ENCODE results near the gene PARP16. TPM values are rescaled to one million over a fixed set of nuclear protein-coding genes. Genes with fewer than 3 reads are reported as not detected.

Gene PARP16
- total RNA-seq, 5 donors from 2014 or later (not counting 1 experiment from before 2014, with no cell fraction given): 16.2 to 23.3 (median 18.5) TPM

DNA sequence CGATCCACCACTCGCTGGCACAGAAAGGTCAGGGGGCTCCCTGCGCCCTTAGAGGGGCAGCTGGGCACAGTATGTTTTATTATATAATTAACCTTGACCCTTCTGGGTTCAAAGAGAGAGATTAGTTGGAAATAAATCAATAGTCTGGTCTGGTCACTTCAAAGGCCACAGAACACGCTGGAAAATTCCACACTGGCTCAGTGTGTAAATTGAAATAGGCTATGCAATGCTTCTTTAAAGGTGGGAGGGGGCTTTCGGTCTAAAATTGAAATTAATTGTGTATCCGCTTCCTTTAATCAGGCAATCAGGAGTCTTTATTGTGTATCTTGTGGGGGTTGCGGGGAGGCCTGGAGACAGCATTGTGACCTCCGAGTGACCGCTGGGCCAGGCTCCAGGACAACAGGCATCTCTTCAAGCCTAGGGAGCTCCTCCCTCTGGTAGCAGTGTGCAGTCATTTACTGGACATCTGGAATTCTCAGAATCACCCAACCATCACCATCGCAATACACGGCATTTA is 25.8 kb upstream of the PARP16 start:
- peaks cover 4 to 7% of the 10 kb centered on the region in 2 donors for H3K27me3 Mint-ChIP-seq
- no peaks in the 10 kb centered on the region for H3K36me3 Mint-ChIP-seq
- no peak overlapping the region for H3K4me3 Mint-ChIP-seq
- 88% methylated on average over 6 of the region's 11 CpGs for WGBS (ENCODE audit: insufficient coverage)
- Histone ChIP-seq H3K27me3 (replicated peaks in 1 of 2; ENCODE audit: control insufficient read depth in 2 of 2, extremely low read depth in 1 of 2, insufficient read depth in 2 of 2, low read length in 1 of 2) (peaks cover 0 to 27% of the 10 kb centered on the region in 2 experiments), H3K27ac (ENCODE audit: low read length) (no peak overlapping the region), H3K36me3 (ENCODE audit: control insufficient read depth in 2 of 2, extremely low read depth in 1 of 2, insufficient read depth in 1 of 2, low read length in 1 of 2) (no peaks in the 10 kb centered on the region), H3K4me3 (ENCODE audit: control insufficient read depth in 1 of 2, extremely low read depth in 1 of 2, low read length in 1 of 2) (no peak overlapping the region), H3K4me1 (ENCODE audit: control insufficient read depth in 1 of 2, extremely low read depth in 1 of 2, insufficient read depth in 2 of 2, low read length in 2 of 2) (no peaks in the 10 kb centered on the region), H3K9me3 (no peaks in the 10 kb centered on the region)
- no peaks in the 10 kb centered on the region for H3K9me3 Mint-ChIP-seq
- CTCF ChIA-PET: interaction anchor here in 1 of 2 donors (1.0 kb wide), 1 partner anchor 25 kb away, joined by 5 read pairs; no protein-coding TSS in a partner anchor
- no peaks in the 10 kb centered on the region for H3K4me1 Mint-ChIP-seq
- no peak overlapping the region for H3K27ac Mint-ChIP-seq
- DNase-seq (no peak), ATAC-seq (replicated peaks in 1 of 4) (no peak)
- POLR2A ChIA-PET: no interaction called here

DNA sequence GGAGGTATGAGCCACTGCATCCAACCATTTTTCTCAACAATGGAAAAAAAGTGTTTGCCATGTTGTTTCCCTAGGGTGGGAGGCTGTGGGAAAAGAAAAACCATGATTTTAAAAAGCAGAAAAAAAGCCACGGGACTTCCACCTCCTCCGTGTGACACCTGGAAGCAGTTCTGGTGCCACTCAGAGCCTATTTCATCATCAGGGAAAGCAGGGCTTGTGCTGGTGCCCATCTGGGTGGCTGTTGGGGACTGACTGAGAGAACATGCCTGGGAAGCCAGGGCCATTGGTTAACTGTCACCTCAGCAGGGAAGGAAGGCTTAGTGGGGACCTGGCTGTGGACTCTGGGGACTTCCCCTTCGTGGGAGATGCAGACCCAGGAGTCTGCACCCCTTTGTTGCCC is 25.1 kb upstream of the PARP16 start:
- Mint-ChIP-seq H3K4me1 (no peaks in the 10 kb centered on the region), H3K27ac (no peak overlapping the region), H3K27me3 (peaks cover 4 to 7% of the 10 kb centered on the region in 2 donors), H3K9me3 (no peaks in the 10 kb centered on the region), H3K36me3 (no peaks in the 10 kb centered on the region), H3K4me3 (no peak overlapping the region)
- ATAC-seq (replicated peaks in 1 of 4) (no peak), DNase-seq (no peak)
- WGBS (ENCODE audit: insufficient coverage): 31% methylated on average over 2 of the region's 3 CpGs
- Histone ChIP-seq H3K27me3 (replicated peaks in 1 of 2; ENCODE audit: control insufficient read depth in 2 of 2, extremely low read depth in 1 of 2, insufficient read depth in 2 of 2, low read length in 1 of 2) (peaks cover 0 to 27% of the 10 kb centered on the region in 2 experiments), H3K36me3 (ENCODE audit: control insufficient read depth in 2 of 2, extremely low read depth in 1 of 2, insufficient read depth in 1 of 2, low read length in 1 of 2) (no peaks in the 10 kb centered on the region), H3K4me1 (ENCODE audit: control insufficient read depth in 1 of 2, extremely low read depth in 1 of 2, insufficient read depth in 2 of 2, low read length in 2 of 2) (no peaks in the 10 kb centered on the region), H3K27ac (ENCODE audit: low read length) (no peak overlapping the region), H3K9me3 (no peaks in the 10 kb centered on the region), H3K4me3 (ENCODE audit: control insufficient read depth in 1 of 2, extremely low read depth in 1 of 2, low read length in 1 of 2) (no peak overlapping the region)
- ChIA-PET POLR2A (no interaction called here), CTCF (no interaction called here)

DNA sequence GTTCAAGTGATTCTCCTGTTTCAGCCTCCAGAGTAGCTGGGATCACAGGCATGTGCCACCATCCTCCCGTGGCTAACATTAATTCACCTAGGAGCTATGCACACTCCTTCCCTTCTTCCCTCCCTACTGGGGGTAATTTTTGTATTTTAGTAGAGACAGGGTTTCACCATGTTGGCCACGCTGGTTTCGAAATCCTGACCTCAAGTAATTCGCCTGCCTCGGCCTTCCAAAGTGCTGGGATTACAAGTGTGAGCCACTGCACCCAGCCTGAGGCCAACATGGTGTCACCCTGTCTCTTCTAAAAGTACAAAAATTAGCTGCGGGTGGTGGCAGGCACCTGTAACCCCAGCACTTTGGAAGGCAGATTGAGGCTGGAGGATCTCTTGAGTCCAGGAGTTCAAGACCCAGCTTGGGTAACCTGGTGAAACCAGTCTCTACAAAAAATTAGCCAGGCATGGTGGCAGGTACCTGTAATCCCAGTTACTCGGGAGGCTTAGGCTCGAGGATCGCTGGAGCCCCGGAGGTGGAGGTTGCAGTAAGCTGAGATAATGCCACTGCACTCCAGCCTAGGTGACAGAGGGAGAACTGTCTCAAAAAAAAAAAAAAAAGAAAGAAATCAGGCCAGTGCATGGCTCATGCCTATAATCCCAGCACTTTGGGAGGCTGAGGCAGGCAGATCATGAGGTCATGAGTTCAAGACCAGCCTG is 23.9 kb upstream of the PARP16 start:
- H3K36me3 Mint-ChIP-seq: no peaks in the 10 kb centered on the region
- Histone ChIP-seq H3K9me3 (no peaks in the 10 kb centered on the region), H3K4me1 (ENCODE audit: control insufficient read depth in 1 of 2, extremely low read depth in 1 of 2, insufficient read depth in 2 of 2, low read length in 2 of 2) (peaks cover 0 to under 1% of the 10 kb centered on the region in 2 experiments), H3K27ac (ENCODE audit: low read length) (no peak overlapping the region), H3K36me3 (ENCODE audit: control insufficient read depth in 2 of 2, extremely low read depth in 1 of 2, insufficient read depth in 1 of 2, low read length in 1 of 2) (no peaks in the 10 kb centered on the region), H3K4me3 (ENCODE audit: control insufficient read depth in 1 of 2, extremely low read depth in 1 of 2, low read length in 1 of 2) (no peak overlapping the region), H3K27me3 (replicated peaks in 1 of 2; ENCODE audit: control insufficient read depth in 2 of 2, extremely low read depth in 1 of 2, insufficient read depth in 2 of 2, low read length in 1 of 2) (peaks cover 0 to 20% of the 10 kb centered on the region in 2 experiments)
- 90% methylated on average over 5 of the region's 10 CpGs for WGBS (ENCODE audit: insufficient coverage)
- DNase-seq (no peak), ATAC-seq (replicated peaks in 1 of 4) (no peak)
- ChIA-PET CTCF (interaction anchor here (0.6 to 1.0 kb wide), 2 partner anchors 8 to 326 kb away, joined by 3 to 5 read pairs; no protein-coding TSS in a partner anchor), POLR2A (interaction anchor here in 1 of 2 donors (0.6 kb wide), 1 partner anchor 13 kb away, joined by 4 read pairs; no protein-coding TSS in a partner anchor)
- peaks cover 4 to 7% of the 10 kb centered on the region in 2 donors for H3K27me3 Mint-ChIP-seq
- H3K9me3 Mint-ChIP-seq: no peaks in the 10 kb centered on the region
- no peak overlapping the region for H3K27ac Mint-ChIP-seq
- no peak overlapping the region for H3K4me3 Mint-ChIP-seq
- peaks cover 4 to 7% (median 6%) of the 10 kb centered on the region in 3 donors for H3K4me1 Mint-ChIP-seq

DNA sequence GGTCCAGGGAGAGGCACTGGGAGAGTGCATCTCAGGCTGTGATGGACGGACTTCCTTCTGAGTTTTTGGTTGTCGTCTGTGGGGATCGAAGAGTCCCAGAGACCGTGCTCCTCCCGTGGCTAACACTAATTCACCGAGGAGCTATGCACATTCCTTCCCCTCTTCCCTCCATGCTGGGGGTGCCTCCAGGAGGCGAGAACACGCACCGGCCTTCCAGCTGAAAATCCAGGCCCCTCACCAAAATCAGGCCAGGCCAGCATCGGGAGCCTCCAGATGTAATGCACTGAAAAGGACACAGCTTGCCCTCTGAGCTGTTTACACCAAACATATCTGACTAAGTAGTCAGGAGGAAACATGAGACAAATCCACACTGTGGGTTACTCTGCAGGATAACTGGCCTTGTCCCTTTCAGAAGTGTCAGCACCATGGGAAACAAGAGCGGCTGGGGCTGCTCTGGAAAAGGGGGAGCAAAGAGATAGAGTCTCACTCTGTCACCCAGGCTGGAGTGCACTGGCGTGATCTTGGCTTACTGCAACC is 23.3 kb upstream of the PARP16 start:
- peaks cover 3 to 4% of the 10 kb centered on the region in 2 donors for H3K27me3 Mint-ChIP-seq
- ChIA-PET CTCF (interaction anchor here in 1 of 2 donors (0.6 kb wide), 1 partner anchor 326 kb away, joined by 5 read pairs; no protein-coding TSS in a partner anchor), POLR2A (interaction anchor here in 1 of 2 donors (0.6 kb wide), 1 partner anchor 13 kb away, joined by 4 read pairs; no protein-coding TSS in a partner anchor)
- H3K4me3 ChIP-seq (ENCODE audit: control insufficient read depth in 1 of 2, extremely low read depth in 1 of 2, low read length in 1 of 2): no peak overlapping the region
- no peak for ATAC-seq (replicated peaks in 1 of 4)
- H3K9me3 Mint-ChIP-seq: no peaks in the 10 kb centered on the region
- no peak overlapping the region for H3K27ac ChIP-seq (ENCODE audit: low read length)
- H3K27me3 ChIP-seq (replicated peaks in 1 of 2; ENCODE audit: control insufficient read depth in 2 of 2, extremely low read depth in 1 of 2, insufficient read depth in 2 of 2, low read length in 1 of 2): peaks cover 0 to 16% of the 10 kb centered on the region in 2 experiments
- H3K36me3 Mint-ChIP-seq: no peaks in the 10 kb centered on the region
- no peaks in the 10 kb centered on the region for H3K36me3 ChIP-seq (ENCODE audit: control insufficient read depth in 2 of 2, extremely low read depth in 1 of 2, insufficient read depth in 1 of 2, low read length in 1 of 2)
- DNase-seq: no peak
- H3K4me1 Mint-ChIP-seq: peaks cover 8 to 10% (median 9%) of the 10 kb centered on the region in 3 donors
- no peak overlapping the region for H3K27ac Mint-ChIP-seq
- peaks cover 4 to 7% of the 10 kb centered on the region in 2 experiments for H3K4me1 ChIP-seq (ENCODE audit: control insufficient read depth in 1 of 2, extremely low read depth in 1 of 2, insufficient read depth in 2 of 2, low read length in 2 of 2)
- WGBS (ENCODE audit: insufficient coverage): 95% methylated on average over 11 of the region's 12 CpGs
- no peak overlapping the region for H3K4me3 Mint-ChIP-seq
- H3K9me3 ChIP-seq: no peaks in the 10 kb centered on the region

DNA sequence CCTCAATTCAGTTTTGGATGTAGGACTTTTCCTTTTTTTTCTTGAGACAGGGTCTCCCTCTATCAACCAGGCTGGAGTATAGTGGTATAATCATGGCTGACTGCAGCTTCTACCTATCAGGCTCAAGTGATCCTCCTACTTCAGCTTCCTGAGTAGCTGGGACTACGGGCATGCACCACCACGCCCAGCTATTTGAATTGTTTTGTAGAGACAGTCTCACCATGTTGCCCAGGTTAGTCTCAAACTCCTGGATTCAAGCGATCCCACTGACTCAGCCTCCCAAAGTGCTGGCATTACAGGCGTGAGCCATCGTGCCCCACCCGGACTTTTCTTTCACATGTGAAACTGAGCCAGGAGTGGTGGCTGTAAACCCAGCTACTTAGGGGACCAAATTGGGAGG is 21.3 kb upstream of the PARP16 start:
- no peak for ATAC-seq (replicated peaks in 1 of 4)
- CTCF ChIA-PET: interaction anchor here in 1 of 2 donors (0.5 kb wide), 1 partner anchor 16 kb away, joined by 3 read pairs; no protein-coding TSS in a partner anchor
- Mint-ChIP-seq H3K4me3 (no peak overlapping the region), H3K27me3 (peaks cover 3 to 4% of the 10 kb centered on the region in 2 donors), H3K36me3 (no peaks in the 10 kb centered on the region), H3K4me1 (peaks cover 20 to 25% (median 21%) of the 10 kb centered on the region in 3 donors), H3K9me3 (no peaks in the 10 kb centered on the region), H3K27ac (no peak overlapping the region)
- no peak for DNase-seq
- Histone ChIP-seq H3K27me3 (replicated peaks in 1 of 2; ENCODE audit: control insufficient read depth in 2 of 2, extremely low read depth in 1 of 2, insufficient read depth in 2 of 2, low read length in 1 of 2) (peaks cover 0 to 10% of the 10 kb centered on the region in 2 experiments), H3K4me3 (ENCODE audit: control insufficient read depth in 1 of 2, extremely low read depth in 1 of 2, low read length in 1 of 2) (no peak overlapping the region), H3K9me3 (no peaks in the 10 kb centered on the region), H3K4me1 (ENCODE audit: control insufficient read depth in 1 of 2, extremely low read depth in 1 of 2, insufficient read depth in 2 of 2, low read length in 2 of 2) (peaks cover 9 to 17% of the 10 kb centered on the region in 2 experiments), H3K36me3 (ENCODE audit: control insufficient read depth in 2 of 2, extremely low read depth in 1 of 2, insufficient read depth in 1 of 2, low read length in 1 of 2) (no peaks in the 10 kb centered on the region), H3K27ac (ENCODE audit: low read length) (no peak overlapping the region)
- POLR2A ChIA-PET: no interaction called here
- 89% methylated on average over 6 of the region's 6 CpGs for WGBS (ENCODE audit: insufficient coverage)

DNA sequence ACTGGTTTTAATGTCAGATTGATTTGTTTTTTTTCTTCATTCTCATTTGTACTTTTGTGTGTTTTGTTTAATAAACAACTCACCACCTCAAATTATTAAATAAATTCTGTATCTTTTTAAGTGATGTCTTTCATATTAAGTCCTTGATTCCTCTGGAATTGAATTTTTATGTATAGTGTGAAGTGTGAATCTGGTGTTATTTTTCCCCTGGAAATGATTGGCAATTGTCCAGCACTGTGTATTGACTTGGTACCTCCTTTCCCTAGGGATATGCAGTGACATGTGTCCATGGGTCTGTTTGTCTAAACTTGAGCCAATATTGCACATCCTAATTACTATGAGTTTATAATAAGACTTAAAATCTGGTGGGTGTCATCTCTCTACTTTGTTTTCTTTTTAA is 19.9 kb upstream of the PARP16 start:
- Histone ChIP-seq H3K36me3 (ENCODE audit: control insufficient read depth in 2 of 2, extremely low read depth in 1 of 2, insufficient read depth in 1 of 2, low read length in 1 of 2) (no peaks in the 10 kb centered on the region), H3K27ac (ENCODE audit: low read length) (no peak overlapping the region), H3K4me3 (ENCODE audit: control insufficient read depth in 1 of 2, extremely low read depth in 1 of 2, low read length in 1 of 2) (no peak overlapping the region), H3K27me3 (replicated peaks in 1 of 2; ENCODE audit: control insufficient read depth in 2 of 2, extremely low read depth in 1 of 2, insufficient read depth in 2 of 2, low read length in 1 of 2) (no peaks in the 10 kb centered on the region), H3K9me3 (no peaks in the 10 kb centered on the region), H3K4me1 (ENCODE audit: control insufficient read depth in 1 of 2, extremely low read depth in 1 of 2, insufficient read depth in 2 of 2, low read length in 2 of 2) (peaks cover 9 to 17% of the 10 kb centered on the region in 2 experiments)
- ChIA-PET POLR2A (no interaction called here), CTCF (no interaction called here)
- peaks cover 20 to 25% (median 21%) of the 10 kb centered on the region in 3 donors for H3K4me1 Mint-ChIP-seq
- no peaks in the 10 kb centered on the region for H3K36me3 Mint-ChIP-seq
- ATAC-seq (replicated peaks in 1 of 4) (no peak), DNase-seq (no peak)
- peak overlapping the region; percentile 65 to 74 for H3K27ac Mint-ChIP-seq
- H3K27me3 Mint-ChIP-seq: no peaks in the 10 kb centered on the region
- H3K9me3 Mint-ChIP-seq: no peaks in the 10 kb centered on the region
- no peak overlapping the region for H3K4me3 Mint-ChIP-seq
